Measurements from ENCODE around the gene COLGALT1.

- TF ChIP-seq USF2 (IDR thresholded peaks at IDR 0.05; ENCODE audit: borderline replicate concordance, low read depth, low read length) (no peak), CTCF (IDR thresholded peaks at IDR 0.05) (no peak), CHD2 (IDR thresholded peaks at IDR 0.05; ENCODE audit: low read length, partially characterized antibody) (no peak), NFIC (IDR thresholded peaks at IDR 0.05; ENCODE audit: borderline replicate concordance) (no peak), PBX3 (IDR thresholded peaks at IDR 0.05) (no peak), TCF12 (IDR thresholded peaks at IDR 0.05) (no peak), POLR2AphosphoS5 (IDR thresholded peaks at IDR 0.05; ENCODE audit: low read depth, low read length) (no peak), REST (IDR thresholded peaks at IDR 0.05; ENCODE audit: low read depth, low read length) (no peak), TAF1 (IDR thresholded peaks at IDR 0.05; ENCODE audit: borderline replicate concordance, low read depth, low read length) (no peak), NRF1 (IDR thresholded peaks at IDR 0.05; ENCODE audit: low read depth, low read length) (no peak), RCOR1 (IDR thresholded peaks at IDR 0.05; ENCODE audit: low read length) (no peak), MXI1 (IDR thresholded peaks at IDR 0.05; ENCODE audit: low read depth, low read length) (no peak)
- TF ChIP-seq, protein P1, sequence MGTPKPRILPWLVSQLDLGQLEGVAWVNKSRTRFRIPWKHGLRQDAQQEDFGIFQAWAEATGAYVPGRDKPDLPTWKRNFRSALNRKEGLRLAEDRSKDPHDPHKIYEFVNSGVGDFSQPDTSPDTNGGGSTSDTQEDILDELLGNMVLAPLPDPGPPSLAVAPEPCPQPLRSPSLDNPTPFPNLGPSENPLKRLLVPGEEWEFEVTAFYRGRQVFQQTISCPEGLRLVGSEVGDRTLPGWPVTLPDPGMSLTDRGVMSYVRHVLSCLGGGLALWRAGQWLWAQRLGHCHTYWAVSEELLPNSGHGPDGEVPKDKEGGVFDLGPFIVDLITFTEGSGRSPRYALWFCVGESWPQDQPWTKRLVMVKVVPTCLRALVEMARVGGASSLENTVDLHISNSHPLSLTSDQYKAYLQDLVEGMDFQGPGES (IDR thresholded peaks at IDR 0.05; ENCODE audit: low read depth, low read length): no peak
Observed at GRCh38 chr19:17532557-17532956, 22.9 kb upstream of the COLGALT1 start.

Data from SK-N-SH (cell line).